ENCODE data around the gene B3GNT2.
"Not testable (repeated sequence)": the region's sequence is repeated elsewhere in the genome, so short reads cannot be mapped to it uniquely, and the experiment has no call there.

The B3GNT2 gene

DNA sequence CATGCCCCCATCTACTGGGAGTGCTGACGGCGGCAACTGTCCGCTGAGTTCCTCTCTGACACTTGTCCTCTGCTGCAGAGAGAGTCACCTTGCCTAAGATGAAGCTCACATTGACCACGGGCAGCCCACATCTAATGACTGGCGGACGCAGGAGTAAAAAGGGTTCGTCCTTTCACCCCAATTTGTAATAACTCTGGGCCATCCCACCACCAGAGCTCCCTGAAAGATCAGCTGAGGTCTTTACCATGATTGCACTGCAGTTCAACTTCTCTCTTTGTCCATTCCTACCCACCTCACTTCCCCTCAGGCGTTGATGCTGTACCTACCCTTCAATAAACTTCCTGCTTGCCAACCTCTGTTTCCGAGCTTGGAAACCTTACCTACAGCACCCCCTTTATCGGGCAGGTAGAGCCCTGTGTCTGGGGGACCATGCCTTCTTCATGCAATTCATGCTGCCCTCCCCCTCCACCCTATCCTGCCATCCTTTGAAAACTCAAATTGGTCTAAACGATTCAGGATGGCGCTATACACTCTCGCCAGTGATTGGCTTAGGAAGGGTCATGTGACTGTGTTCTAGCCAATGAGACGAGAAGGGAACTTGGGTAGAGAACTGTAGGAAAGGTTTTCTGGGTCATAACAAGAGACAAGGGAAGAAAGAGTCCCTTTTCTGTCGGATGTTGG, 10.3 kb upstream of the B3GNT2 start:
- no peak for DNase-seq (ENCODE audit: low spot score)

DNA sequence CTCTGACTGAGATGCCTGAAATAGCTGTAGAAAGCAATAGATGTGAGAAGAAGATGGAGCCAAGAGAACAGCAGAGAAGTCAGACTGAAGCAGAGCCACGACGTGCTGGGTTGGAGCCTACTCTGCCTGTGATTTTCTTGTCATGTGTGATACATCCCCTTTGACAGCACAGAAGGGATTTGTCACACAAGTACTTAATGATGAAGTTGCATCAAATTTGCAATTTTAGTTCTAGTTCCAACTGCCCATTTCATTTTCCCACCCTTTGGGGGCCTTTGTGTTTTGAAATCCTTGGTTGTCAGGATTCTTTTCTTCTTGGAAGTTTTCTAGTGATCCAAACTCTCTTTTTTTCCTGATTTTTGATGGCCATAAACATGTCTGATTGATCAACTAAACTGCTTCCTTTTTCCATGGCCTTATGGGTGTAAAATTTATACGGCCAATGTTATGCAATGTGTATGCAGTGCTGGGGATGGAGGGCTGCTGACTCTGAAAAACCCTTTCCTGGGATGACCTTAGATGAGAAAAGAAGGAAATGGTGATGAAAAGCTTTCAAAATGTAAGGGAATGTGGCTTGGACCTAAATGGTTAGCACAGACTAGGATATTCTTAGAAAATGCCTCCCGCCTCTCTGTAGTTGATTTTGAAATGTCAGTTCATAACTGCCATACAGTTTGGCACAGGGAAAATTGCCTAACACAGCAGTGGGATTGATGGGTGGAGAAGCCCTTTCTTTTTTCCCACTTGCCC, 9.6 kb upstream of the B3GNT2 start:
- DNase-seq (ENCODE audit: low spot score), result no peak

DNA sequence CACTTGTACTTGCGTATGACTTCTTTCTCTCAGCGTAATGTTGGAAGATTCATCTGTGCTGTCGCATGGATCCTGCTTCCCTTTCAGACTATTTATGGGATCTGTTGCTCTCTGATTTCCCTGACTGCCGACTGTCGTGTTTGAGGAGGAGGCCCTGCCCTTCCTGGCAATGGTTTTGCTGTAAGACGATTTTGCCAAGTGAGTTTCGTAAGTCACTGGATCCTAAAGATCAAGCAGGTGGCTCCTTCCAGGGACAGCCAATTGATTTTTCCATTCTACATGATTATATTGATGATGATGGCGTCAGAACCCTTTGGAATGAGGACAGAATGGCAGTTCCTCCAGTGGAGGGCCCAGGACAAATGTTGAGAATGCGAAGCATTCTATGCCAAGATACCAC, 8.7 kb upstream of the B3GNT2 start:
- DNase-seq (ENCODE audit: low spot score), result no peak

DNA sequence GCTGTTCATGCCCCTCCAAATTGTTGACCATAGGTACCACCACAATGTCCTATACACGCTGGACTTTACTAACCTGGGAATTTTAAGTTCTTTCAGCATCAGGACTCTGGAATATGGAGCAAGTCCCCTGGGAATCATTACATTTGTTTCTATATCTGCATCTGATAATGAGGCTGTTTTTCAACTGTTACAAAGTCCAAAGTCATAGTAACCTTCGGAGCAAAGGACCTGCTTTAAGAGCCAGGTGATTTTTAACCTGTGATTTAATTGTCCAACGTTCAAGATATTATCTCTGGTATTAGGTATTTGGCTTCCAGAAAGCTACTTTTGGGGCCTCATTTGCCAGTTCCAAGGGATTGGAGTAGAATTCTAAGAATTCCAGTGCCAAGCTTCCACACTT, 7.5 kb upstream of the B3GNT2 start:
- no peak for DNase-seq (ENCODE audit: low spot score)

DNA sequence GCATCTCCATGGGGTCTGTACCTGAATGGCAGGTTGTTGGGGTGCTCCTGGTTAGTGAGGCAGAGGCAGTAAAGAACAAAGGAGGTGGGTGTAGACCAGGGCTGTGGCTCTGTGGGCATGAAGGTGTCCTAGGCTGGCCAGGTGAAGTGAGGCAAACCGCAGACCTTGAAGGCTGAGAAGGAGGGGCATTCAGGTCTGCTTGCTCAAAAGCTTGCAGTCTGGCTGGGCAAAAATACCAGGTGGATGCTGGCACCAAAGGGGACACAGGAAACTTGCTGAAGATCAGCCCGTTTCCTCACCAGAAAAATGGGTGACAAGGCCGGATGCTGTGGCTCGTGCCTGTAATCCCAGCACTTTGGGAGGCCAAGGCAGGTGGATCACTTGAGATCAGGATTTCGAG, 6.7 kb upstream of the B3GNT2 start:
- DNase-seq (ENCODE audit: low spot score), result no peak

DNA sequence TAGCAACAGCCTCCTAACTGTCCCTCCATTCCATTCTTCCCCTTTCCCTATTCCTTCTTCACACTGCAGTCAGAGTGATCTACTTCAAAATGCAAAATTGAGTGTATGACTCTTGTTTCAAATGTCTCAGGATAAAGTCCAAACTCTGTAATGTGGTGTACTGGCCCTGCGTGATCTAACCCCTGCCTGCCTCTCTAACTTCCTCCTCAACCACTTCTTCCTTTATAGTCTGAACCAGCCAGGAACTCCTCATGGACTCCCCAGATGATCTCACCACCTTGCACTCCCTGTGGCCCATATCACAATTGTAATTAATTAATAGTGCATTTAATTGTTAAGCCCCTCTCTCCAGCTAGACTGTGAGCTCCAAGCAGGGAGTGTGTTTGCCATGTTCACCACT, 3.1 kb upstream of the B3GNT2 start:
- no peak for DNase-seq (ENCODE audit: low spot score)

DNA sequence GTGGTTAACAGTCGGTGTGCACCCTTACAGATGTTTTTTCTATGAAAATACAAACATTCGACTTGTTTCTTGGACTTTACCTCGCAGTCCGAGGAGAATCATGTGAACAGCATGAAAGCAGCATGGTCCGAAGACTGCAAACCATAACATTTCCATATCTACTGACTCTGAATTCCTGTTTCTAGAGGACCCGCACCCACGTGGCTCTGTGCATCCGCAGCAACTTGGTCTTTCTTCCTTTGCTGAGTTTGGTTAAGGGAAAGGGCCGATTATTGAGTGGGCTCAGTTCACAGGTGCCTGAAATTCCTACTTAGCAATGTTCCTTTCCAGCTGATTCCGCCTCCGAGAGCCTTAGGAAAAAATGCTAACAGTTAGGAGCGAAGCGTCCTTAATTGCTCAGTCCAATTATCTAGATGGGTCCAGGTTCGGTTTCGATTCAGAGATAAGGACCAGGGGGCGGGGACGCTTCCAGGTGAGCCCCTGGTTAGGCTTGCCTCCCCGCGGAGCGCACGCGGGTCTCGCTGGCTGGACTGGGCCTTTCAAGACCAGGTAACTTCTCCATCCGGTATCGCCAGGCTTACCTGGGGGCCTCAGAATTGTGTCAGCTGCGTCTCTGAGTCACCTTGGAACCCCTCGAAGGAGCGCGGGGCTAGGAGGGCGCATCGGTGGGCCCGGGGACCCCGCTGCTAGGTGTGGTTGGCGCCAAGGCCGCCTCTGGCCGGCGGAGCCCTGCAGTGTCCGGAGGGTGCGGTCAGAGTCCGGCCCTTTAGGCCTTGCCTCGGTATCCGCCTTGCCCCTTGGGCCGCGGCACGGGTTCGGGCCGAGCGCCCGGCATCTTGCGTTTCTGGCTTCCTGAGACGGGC, 1.1 kb upstream of the B3GNT2 start:
- DNase-seq (ENCODE audit: low spot score), result no peak

DNA sequence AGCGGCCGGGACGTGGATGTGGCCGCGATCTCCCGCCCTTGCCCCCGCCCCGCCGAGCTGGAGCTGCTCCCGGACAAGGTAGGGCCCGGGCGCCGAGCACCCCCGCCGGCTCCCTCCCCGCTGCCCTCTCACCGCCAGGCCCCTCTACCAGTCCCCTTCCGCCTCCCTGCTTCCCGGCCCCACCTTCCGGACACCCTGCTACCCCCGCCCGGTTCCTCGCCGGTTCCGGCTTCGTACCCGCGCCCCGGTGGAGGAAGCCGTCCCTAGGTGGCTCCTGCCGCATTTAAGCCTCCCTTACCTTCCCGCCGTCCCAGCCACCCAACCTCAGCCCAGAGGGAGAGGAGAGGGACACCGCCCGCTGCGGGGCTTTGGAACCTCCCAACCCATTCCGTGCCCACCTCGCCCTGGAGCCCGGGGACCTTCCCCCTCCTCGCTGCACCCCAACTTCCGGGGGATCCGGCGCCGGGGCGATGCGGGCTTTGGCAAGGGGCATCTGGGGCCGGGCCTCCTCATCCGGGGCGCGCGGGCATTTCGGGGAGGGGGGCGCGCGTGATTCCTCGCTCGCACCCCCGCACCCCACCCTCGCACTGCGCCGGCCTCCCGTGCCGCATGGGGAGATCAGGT, 475 bp downstream of the B3GNT2 start:
- DNase-seq (ENCODE audit: low spot score), result no peak

DNA sequence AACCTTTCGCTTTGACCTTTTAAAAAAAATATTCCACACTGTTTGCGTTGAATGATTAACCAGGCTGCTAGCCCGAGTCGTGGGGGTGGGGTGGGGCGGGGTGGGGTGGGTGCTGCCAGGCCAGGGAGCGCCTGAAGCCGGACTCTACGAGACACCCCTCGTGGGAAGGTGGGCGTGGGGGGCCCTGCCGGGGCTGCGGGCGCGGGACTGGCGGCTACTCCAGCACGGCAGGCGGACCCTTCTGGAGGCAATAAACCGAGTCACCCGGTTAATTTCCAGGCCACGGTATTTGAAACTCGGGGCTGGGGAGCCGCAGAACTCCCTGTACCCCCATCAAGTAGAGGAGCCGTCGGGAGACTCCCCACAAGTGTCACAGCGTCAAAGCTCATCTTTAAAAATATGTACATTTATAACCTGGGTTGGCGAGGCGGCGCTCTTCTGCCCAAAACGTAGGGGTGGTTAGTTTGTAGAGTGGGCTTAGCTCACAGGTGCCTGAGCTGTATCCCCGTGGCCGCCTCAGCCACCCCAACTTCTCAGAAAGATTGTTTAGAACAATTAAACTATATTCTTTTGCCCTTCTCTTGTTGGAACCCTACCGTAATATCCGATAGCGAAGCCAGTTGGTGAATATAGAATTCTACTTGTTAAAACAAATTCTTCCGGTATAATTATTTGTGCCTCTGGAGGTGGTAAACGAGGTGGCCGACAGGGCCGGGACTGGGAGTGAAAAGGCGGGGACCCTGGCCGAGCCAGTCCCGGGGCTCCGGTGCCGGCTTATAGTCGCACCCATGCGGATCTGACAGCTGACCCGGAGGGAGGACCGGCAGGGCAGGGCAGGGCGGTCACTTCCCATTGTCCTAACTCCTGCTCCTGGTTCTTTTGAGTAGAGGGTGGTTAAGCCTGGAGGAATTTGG, 1.4 kb downstream of the B3GNT2 start:
- peak; percentile 44 for DNase-seq (ENCODE audit: low spot score)

DNA sequence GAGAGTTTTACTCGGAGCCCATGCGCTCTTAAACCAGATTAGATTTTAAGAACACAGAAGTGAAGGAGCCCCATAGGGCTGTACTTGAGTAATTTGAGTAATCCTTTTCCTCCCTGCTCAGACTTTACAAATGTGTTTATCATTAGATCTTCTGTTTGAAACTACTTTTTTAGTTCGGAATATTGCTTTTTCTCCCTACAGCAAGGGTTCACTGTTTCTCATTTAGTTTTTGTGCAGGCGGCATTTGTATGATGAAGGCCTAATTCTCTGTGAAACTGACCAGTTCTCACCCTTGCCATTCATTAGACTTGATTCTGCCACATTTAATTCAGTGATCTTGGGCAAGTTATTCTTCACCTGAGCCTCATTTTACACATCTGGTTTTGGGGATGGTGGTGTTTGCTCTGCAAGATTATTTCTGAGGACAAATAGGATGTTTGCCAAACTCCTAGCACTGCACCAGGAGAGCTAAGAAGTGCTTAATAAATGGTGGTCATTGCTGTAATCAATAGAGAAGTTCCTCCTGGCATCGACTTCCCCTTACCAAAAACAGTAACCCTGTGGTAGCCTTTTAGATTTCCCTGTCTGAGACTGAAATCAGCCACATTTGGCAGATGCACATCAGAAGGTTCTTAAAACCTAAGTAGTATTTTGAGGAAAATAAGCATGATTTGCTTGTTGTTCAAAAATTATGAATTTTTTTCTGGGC, 2.2 kb downstream of the B3GNT2 start:
- DNase-seq (ENCODE audit: low spot score), result no peak

DNA sequence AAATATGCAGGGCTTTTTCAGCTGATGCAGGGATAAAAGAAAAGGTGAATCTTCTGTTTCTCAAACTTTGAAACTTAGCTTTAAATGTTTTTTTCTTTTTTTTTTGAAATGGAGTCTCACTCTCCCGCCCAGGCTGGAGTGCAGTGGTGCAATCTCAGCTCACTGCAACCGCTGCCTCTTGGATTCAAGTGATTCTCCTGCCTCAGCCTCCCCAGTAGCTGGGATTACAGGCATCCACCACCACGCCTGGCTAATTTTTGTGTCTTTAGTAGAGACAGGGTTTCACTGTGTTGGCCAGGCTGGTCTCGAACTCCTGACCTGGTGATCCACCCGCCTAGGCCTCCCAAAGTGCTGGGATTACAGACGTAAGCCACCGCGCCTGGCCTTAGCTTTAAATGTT, 2.9 kb downstream of the B3GNT2 start:
- not testable (repeated sequence) for DNase-seq (ENCODE audit: low spot score)

DNA sequence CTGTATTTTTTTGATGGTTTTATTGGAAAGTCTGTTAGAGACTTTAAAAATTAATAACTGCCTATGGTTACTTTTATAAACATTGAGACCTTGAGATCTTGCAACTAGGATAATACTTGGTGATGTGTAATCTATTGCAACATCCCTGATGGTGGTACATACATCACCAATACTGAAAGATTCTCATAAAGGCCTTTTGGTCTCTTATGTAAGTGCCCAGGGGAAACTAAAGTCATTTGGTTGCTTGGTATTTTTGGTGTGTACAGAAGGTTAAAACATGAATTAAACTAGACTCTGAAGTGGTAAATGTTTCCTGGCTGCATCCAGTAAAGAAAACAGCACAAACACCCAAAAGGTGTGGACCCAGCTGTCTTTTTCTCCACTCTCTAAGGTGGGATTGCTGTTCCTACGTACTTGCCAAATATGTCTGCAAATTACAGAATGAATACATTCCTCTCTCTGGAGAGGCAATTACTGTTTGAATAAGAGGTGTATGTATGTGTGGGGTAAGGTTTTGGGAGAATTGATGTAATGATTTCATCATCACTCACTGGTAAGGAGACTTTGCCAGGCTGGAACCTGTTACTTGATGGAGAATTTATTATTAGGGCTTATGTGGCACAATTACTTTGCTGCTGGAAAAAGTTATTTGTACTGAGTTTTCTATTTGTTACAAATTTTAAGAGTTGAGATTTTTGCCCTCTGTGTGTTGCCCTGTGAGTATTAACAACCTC, 3.6 kb downstream of the B3GNT2 start:
- DNase-seq (ENCODE audit: low spot score), result no peak

DNA sequence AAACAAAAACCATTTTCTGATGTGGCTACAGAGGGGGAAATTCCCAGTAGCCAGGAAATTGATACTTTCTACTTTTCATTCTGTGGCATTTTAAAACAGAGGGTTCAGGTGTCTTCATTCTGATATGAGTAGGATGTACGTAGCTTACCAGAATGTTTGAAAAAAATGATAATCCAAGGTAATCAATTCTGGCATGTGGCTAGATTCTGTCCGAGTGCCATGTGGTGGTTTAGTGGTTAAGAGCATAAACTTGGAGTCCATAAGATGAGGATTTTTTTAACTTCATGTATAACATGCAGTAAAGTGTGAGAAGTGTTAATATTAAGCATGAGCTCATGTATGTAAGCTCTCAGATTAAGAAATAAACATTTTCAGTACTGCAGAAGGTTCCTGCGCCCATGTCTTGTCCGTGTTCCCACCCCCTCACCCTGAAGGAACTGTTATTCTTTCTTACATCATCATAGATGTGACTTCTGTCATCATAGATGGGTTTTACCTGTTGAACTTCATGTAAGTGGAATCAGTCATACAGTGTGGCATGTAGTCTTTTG, 4.5 kb downstream of the B3GNT2 start:
- DNase-seq (ENCODE audit: low spot score), result no peak

DNA sequence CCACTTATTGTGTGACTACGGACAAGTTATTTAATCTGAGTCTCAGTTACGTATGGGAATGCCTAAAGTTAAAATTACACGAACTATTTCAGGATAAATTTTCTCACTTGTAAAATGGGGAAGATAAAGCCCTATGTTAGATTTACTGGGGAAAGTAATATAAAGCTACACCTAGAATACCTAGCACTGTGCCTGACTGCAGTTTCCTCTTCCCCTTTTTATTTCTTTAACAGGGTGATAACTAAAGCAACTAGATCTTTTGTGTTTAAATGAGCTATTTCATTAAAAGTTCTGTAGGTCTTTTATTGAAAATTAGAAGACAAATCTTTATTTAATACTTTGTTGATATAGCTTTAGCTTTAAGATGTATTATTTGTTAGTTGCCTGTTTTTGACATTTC, 5.0 kb downstream of the B3GNT2 start:
- no peak for DNase-seq (ENCODE audit: low spot score)

DNA sequence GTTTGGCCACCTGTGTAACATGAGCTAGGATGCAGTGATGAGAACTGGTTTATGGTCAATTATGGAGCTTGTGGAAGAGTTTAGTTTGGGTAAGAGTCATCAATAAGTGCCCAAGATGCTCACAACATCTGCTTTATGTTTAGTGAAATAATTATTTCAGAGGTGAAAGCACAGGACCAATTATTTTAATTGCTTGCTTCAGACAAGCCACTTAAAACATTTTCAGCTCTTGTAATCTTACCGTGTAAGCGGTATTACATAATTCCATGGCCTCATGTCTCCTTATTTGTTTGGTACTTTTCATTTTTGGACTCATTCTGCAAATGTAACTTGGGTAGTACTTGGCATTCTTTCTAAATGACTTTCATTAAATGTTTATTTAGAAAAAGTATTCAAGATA, 5.4 kb downstream of the B3GNT2 start:
- DNase-seq (ENCODE audit: low spot score), result peak; percentile 21

DNA sequence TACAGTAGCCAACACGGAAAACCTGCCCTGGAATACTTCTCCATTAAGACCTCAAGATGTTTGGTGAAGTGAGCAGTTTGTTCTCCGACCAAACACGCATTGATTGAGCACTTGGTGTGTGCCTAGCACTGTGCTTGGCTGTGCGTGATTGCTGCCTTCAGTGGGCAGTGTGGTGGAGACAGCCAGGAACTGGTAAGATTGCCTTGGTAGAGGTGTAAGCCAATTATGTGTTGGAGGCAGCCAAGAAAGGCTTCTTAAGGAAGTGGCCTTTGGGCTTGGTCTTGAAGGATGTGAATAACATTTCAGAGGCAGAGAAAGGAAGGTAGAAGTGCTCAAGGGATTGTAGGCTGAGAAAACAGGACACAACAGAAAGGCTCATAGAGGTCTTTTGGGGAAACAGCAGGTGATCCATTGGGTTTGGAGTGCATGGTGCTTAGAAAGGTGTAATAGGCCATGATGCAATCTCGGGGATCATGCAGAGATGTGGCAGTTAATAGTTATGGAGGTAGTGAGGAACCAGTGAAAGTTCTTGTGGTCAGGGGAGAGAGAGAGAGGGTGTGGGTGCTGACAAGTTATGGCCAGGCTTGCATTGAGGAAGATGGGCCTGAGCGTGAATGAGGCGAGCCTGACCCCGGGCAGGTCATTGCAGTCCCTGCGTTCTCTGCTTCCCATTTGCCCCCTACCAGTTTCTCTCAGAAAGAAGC, 6.3 kb downstream of the B3GNT2 start:
- DNase-seq (ENCODE audit: low spot score), result no peak

DNA sequence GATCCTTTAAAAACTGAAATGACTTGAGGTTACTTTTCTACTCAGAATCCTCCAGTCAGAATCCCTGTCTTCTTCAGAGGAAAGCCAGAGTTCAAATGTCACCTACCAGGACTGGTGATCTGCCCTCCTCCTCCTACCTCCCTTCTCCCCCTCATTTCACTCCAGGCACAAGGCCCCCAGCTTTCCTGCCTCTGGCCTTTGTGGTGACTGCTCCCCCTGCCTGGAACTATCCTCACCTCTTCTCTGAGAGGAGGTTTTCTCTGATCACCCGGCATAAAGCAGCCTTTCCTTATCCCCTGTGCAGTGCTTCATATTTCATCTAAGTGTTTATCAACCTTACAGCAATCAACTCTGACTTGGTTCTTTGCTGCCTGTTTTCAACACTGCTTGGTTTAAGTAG, 6.8 kb downstream of the B3GNT2 start:
- no peak for DNase-seq (ENCODE audit: low spot score)

DNA sequence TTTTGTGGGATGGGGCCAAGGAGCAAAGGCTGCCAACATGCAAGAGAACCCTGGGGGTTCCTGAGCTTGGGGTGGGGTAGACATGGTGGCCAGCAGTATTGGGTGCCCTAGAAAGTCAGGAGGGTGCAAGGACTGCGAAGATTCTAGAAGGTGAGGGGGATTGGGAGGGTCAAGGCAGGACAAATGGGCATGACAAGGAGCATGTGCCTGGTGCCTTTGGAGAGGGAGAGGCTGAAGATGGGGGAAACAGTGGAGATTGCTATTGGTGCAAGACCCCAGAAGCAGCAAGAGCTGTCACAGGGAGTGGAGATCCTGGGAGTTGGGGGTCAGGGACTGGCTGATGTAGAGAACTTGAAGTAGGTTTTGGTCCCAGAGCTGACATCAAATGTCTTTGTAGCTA, 7.5 kb downstream of the B3GNT2 start:
- DNase-seq (ENCODE audit: low spot score), result no peak

DNA sequence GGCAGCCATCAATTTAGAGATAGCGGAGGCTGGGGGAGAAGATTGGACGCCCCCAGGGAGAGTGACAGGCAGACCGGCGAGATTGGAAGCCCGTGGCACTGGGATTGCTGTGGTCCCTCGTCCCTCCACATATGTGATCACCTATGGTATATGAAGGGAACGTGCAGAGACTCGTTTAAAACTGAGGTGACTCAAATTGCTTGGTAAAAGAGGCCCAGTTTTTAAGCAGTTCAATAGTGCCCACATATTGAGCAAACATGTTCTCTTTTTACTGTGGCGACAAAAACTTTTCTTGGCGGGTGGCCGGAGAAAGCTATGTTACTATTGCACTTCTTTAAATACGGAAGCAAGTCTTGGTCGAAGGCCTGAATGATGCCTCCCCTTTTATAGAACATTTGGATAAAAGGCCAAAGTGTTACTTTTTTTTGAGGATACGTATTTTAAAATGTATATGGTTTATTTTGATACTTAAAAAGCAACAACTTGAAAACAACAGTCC, 9.1 kb downstream of the B3GNT2 start:
- no peak for DNase-seq (ENCODE audit: low spot score)

Measured in AG08395 (cell line).